Keratinocyte (primary cell): Measurements from ENCODE around the gene MAML2. TPM values are rescaled to one million over a fixed set of nuclear protein-coding genes. Genes with fewer than 3 reads are reported as not detected.

Experiments used
- DNase-seq: peaks from one replicate; pipeline ENCODE4 v3.0.0-alpha.2; 2011; ENCODE audit warnings: low read depth, missing footprints, low spot score
- FAIRE-seq: peaks from 2 replicates; lab custom pipeline; 2011; peaks lifted over from hg19 to GRCh38; lab: Jason Lieb, UNC
- H2AFZ ChIP-seq: 2 replicates; pipeline ENCODE4 v1.6.0; 2012; ENCODE audit warnings: low read length, control low read depth, inconsistent platforms; ENCODE audit not compliant: control insufficient read depth
- H3K27ac ChIP-seq: 2 replicates; pipeline ENCODE4 v1.5.1; 2011; ENCODE audit warnings: low read length; ENCODE audit not compliant: control insufficient read depth, insufficient read depth
- H3K27me3 ChIP-seq: 3 replicates; pipeline ENCODE4 v1.6.0; 2011; ENCODE audit warnings: low read length; ENCODE audit not compliant: control insufficient read depth, insufficient read depth; ENCODE audit errors: extremely low read depth
- H3K36me3 ChIP-seq, 2 experiments: 2 replicates in 1 of 2; 3 replicates in 1 of 2; pipeline ENCODE4 v1.5.1; 2011; ENCODE audit warnings: low read length in 2 of 2, mild to moderate bottlenecking in 1 of 2; ENCODE audit not compliant: control insufficient read depth in 2 of 2, insufficient read depth in 2 of 2; ENCODE audit errors: extremely low read depth in 1 of 2
- H3K4me1 ChIP-seq: 3 replicates; pipeline ENCODE4 v1.5.1; 2011; ENCODE audit warnings: low read length; ENCODE audit not compliant: control insufficient read depth, insufficient read depth; ENCODE audit errors: extremely low read depth
- H3K4me2 ChIP-seq: 3 replicates; pipeline ENCODE4 v1.6.0; 2011; ENCODE audit warnings: low read depth, low read length; ENCODE audit not compliant: control insufficient read depth, insufficient read depth; ENCODE audit errors: extremely low read depth
- H3K4me3 ChIP-seq, 3 experiments: fragments of 200-600 bp in 1 of 3; sonication (generic) in 1 of 3; 2 replicates in 2 of 3; 3 replicates in 1 of 3; pipeline ENCODE4 v1.5.1; 2011 to 2016; ENCODE audit warnings: low read length in 3 of 3, mild to moderate bottlenecking in 3 of 3, control low read depth in 2 of 3, inconsistent platforms in 1 of 3, low read depth in 1 of 3, mixed read lengths in 1 of 3, mixed run types in 1 of 3, moderate library complexity in 1 of 3; ENCODE audit not compliant: control insufficient read depth in 2 of 3, insufficient read depth in 2 of 3; ENCODE audit errors: extremely low read depth in 1 of 3
- H3K79me2 ChIP-seq: 2 replicates; pipeline ENCODE4 v1.6.0; 2012; ENCODE audit warnings: low read length; ENCODE audit not compliant: control insufficient read depth, insufficient read depth
- H3K9ac ChIP-seq: 3 replicates; pipeline ENCODE4 v1.6.0; 2011; ENCODE audit warnings: low read length; ENCODE audit not compliant: control insufficient read depth, insufficient read depth; ENCODE audit errors: extremely low read depth
- H3K9me1 ChIP-seq: 3 replicates; pipeline ENCODE4 v1.6.0; 2011; ENCODE audit warnings: low read length; ENCODE audit not compliant: control insufficient read depth, insufficient read depth; ENCODE audit errors: extremely low read depth
- H3K9me3 ChIP-seq: 2 replicates; pipeline ENCODE4 v1.5.1; 2012; ENCODE audit warnings: low read depth, low read length; ENCODE audit not compliant: control insufficient read depth
- H4K20me1 ChIP-seq: 3 replicates; pipeline ENCODE4 v1.6.0; 2011; ENCODE audit warnings: low read length; ENCODE audit not compliant: control insufficient read depth, insufficient read depth; ENCODE audit errors: extremely low read depth
- CTCF ChIP-seq, 3 experiments: IDR thresholded peaks in 1 of 3; conservative IDR thresholded peaks in 1 of 3; optimal IDR thresholded peaks in 1 of 3; 2 replicates in 2 of 3; 3 replicates in 1 of 3; pipeline versions ENCODE3 to v1.5.1; 2011; ENCODE audit warnings: low read length in 3 of 3, mild to moderate bottlenecking in 3 of 3, moderate library complexity in 2 of 3, control low read depth in 1 of 3, inconsistent platforms in 1 of 3; ENCODE audit not compliant: insufficient read depth in 2 of 3; ENCODE audit errors: extremely low read depth in 1 of 3
- EZH2 ChIP-seq: IDR thresholded peaks from one replicate; pipeline ENCODE4 v1.6.1; 2012; ENCODE audit warnings: inconsistent platforms, mild to moderate bottlenecking, low read length, moderate library complexity
- dilution Hi-C: fragments of 300-500 bp; cut with MboI; formaldehyde crosslinking; loops from one replicate; pipeline ENCODE4 v1.7.0; 2020; ENCODE audit warnings: low sequenced_read_pairs; ENCODE audit not compliant: extremely low pct_ligation_motif_present
- polyA plus RNA-seq, 5 experiments: library from polyadenylated mRNA; depleted of rRNA in 3 of 5; stranded (reverse) in 3 of 5; stranded (forward) in 1 of 5; unstranded in 1 of 5; fragments of >200 nt; gene quantifications; 1 replicate in 1 of 5; 2 replicates in 3 of 5; 3 replicates in 1 of 5; pipeline versions ENCODE4 v1.2.1 to v1.2.3, GENCODE V29; 2011 to 2012; ENCODE audit warnings: missing spikeins in 2 of 5, low read depth in 1 of 5, low replicate concordance in 1 of 5

Gene MAML2
- polyA plus RNA-seq, 1 donor (not counting 4 experiments of a cell fraction or from before 2014, with no cell fraction given), result 4.2 TPM

- Histone ChIP-seq H3K9ac (no peak overlapping the region), H3K4me2 (no peak overlapping the region), H4K20me1 (no peaks in the 10 kb centered on the region), H3K79me2 (no peaks in the 10 kb centered on the region), H3K27ac (no peak overlapping the region), H3K9me3 (no peaks in the 10 kb centered on the region), H2AFZ (no peak overlapping the region), H3K4me1 (no peaks in the 10 kb centered on the region), H3K4me3 (no peak overlapping the region), H3K36me3 (peaks cover 0 to 5% of the 10 kb centered on the region in 2 experiments), H3K27me3 (no peaks in the 10 kb centered on the region), H3K9me1 (no peaks in the 10 kb centered on the region)
- TF ChIP-seq CTCF (optimal IDR thresholded peaks at IDR 0.05 in 1 of 3, IDR thresholded peaks at IDR 0.05 in 1 of 3, conservative IDR thresholded peaks at IDR 0.05 in 1 of 3; ENCODE audit: extremely low read depth in 1 of 3, insufficient read depth in 2 of 3, low read length in 3 of 3), result no peak
- TF ChIP-seq EZH2, result no peak
- no peak for FAIRE-seq
- dilution Hi-C loops, result no loop called here
- no peak for DNase-seq
Measured at GRCh38 chr11:96361778-96362177, 18.8 kb upstream of the MAML2 start.

DNA sequence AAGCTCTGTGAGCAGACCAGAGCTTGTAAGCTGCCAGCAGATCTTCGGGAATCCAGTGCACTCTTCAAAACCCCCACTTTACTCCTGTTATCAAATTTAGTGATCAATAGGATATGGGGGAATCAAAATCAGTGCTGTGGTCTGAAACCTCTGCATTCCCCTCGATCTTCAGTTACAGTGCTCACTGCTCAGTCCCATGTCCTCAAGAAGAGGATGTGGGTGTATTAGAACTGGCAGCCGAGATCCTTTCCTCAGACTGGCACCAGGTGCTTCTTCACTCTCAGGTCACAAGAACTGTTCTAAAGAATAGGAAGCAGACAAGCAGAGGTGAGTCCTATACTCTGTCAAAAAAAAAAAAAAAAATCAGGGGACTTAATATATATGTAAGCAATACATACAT is 15.3 kb upstream of the MAML2 start:
- dilution Hi-C loops, result no loop called here
- FAIRE-seq, result no peak
- Histone ChIP-seq H3K36me3 (peaks cover 0 to 5% of the 10 kb centered on the region in 2 experiments), H3K4me1 (no peaks in the 10 kb centered on the region), H3K9me3 (no peaks in the 10 kb centered on the region), H2AFZ (no peak overlapping the region), H3K79me2 (no peaks in the 10 kb centered on the region), H3K27me3 (no peaks in the 10 kb centered on the region), H3K9me1 (no peaks in the 10 kb centered on the region), H3K9ac (no peak overlapping the region), H3K4me2 (no peak overlapping the region), H3K4me3 (no peak overlapping the region), H3K27ac (no peak overlapping the region), H4K20me1 (no peaks in the 10 kb centered on the region)
- TF ChIP-seq CTCF (optimal IDR thresholded peaks at IDR 0.05 in 1 of 3, IDR thresholded peaks at IDR 0.05 in 1 of 3, conservative IDR thresholded peaks at IDR 0.05 in 1 of 3; ENCODE audit: extremely low read depth in 1 of 3, insufficient read depth in 2 of 3, low read length in 3 of 3), result no peak
- TF ChIP-seq EZH2, result no peak
- DNase-seq, result no peak
